ENCODE data around the gene IFT80.
"Not testable (repeated sequence)": the region's sequence is repeated elsewhere in the genome, so short reads cannot be mapped to it uniquely, and the experiment has no call there.

GRCh38 chr3:160240719-160241118, 158.3 kb downstream of the IFT80 start:
- not testable (repeated sequence) for TF ChIP-seq CTCF (conservative IDR thresholded peaks at IDR 0.05; ENCODE audit: low read depth, low read length); EZH2 (IDR thresholded peaks at IDR 0.05; ENCODE audit: low read length, unreplicated experiment)

Data from PC-3 (cell line).